Amygdala (tissue), 56 donors: Measurements from ENCODE around the gene OVAAL.

Experiments used
- DNase-seq, 56 donors: peaks; one replicate each; lab custom pipeline; 2025; lab: John Stamatoyannopoulos, UW

The OVAAL gene

GRCh38 chr1:180567654-180568053 lies 8.9 kb downstream of the OVAAL start:
- no peak for DNase-seq

- no peak for DNase-seq
Observed at GRCh38 chr1:180568184-180568583, 9.4 kb downstream of the OVAAL start.

- DNase-seq = no peak
Observed at GRCh38 chr1:180571060-180571831, 12.5 kb downstream of the OVAAL start.

- DNase-seq = no peak
Observed at GRCh38 chr1:180571832-180572636, 13.3 kb downstream of the OVAAL start.

GRCh38 chr1:180572760-180573159 lies 14.0 kb downstream of the OVAAL start:
- DNase-seq = no peak

GRCh38 chr1:180574031-180574713 lies 15.4 kb downstream of the OVAAL start:
- no peak for DNase-seq

- no peak for DNase-seq
Observed at GRCh38 chr1:180577361-180577760, 18.6 kb downstream of the OVAAL start.

GRCh38 chr1:180579961-180580611 lies 21.3 kb downstream of the OVAAL start:
- DNase-seq = peak in 5 of 56 donors; percentile 1 to 11 (median 3)

GRCh38 chr1:180581635-180582039 lies 22.9 kb downstream of the OVAAL start:
- no peak for DNase-seq

- DNase-seq = no peak
Observed at GRCh38 chr1:180584869-180585268, 26.1 kb downstream of the OVAAL start.

- DNase-seq = no peak
Observed at GRCh38 chr1:180585994-180586359, 27.2 kb downstream of the OVAAL start.

GRCh38 chr1:180586671-180587155 lies 27.9 kb downstream of the OVAAL start:
- DNase-seq = no peak

- DNase-seq = no peak
Observed at GRCh38 chr1:180588121-180588520, 29.4 kb downstream of the OVAAL start.

GRCh38 chr1:180590889-180591288 lies 32.1 kb downstream of the OVAAL start:
- no peak for DNase-seq

- no peak for DNase-seq
Observed at GRCh38 chr1:180593382-180593781, 34.6 kb downstream of the OVAAL start.

GRCh38 chr1:180594723-180595122 lies 36.0 kb downstream of the OVAAL start:
- DNase-seq = no peak

- no peak for DNase-seq
Observed at GRCh38 chr1:180595966-180596365, 37.2 kb downstream of the OVAAL start.

GRCh38 chr1:180597520-180597919 lies 38.8 kb downstream of the OVAAL start:
- no peak for DNase-seq

- DNase-seq = no peak
Observed at GRCh38 chr1:180598333-180598974, 39.7 kb downstream of the OVAAL start.

- no peak for DNase-seq
Observed at GRCh38 chr1:180600343-180600742, 41.6 kb downstream of the OVAAL start.
